Neural progenitor cell (in vitro differentiated cells): ENCODE results near the gene TGFB1I1.

Experiments used
- EZH2 ChIP-seq: fragments of 200-600 bp; sonication (generic); IDR thresholded peaks from 2 replicates; pipeline ENCODE4 v1.6.1; 2017; ENCODE audit warnings: antibody characterized with exemption, mild to moderate bottlenecking, moderate library complexity
- EZH2phosphoT487 ChIP-seq: fragments of 200-600 bp; sonication (generic); IDR thresholded peaks from 2 replicates; pipeline ENCODE4 v1.6.1; 2017; ENCODE audit warnings: antibody characterized with exemption
- TF ChIP-seq, protein P1 (sequence below): fragments of 200-600 bp; sonication (generic); IDR thresholded peaks from 2 replicates; pipeline ENCODE4 v1.5.1; 2017; ENCODE audit warnings: antibody characterized with exemption, mild to moderate bottlenecking

DNA sequence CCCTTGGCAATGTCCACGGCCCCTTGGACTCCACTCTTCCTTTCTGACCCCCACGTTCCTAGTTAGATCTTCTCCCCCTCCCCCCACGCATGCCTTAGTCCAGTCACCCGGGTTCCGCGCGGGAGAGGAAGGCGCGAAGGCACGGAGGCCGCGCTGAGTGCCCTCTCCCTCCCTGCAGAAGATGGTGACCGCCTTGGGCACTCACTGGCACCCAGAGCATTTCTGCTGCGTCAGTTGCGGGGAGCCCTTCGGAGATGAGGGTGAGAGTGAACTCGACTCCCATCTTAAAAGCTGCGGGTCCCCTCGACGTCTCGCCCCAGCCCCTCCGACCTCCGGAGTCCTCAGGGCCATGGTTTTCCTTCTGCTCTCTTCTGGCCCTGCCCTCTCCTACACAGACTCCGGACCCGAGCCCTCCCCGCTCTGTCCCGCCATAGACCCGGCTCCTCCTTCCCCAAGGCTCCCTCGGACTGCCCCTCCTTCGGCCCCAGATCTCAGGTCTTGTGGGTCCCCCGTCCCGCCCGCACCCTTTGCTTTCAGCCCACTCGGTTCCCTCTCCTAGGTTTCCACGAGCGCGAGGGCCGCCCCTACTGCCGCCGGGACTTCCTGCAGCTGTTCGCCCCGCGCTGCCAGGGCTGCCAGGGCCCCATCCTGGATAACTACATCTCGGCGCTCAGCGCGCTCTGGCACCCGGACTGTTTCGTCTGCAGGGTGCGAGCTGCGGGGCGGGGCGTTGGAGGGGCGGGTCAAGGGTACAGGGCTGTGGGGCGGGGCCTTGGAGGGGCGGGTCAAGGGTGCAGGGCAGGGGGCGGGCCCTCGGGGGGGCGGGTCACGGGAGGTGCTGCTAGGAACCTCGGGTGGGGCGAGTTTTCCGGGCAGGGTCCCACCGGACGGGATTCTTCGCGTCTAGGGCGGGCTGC is 4.6 kb downstream of the TGFB1I1 start:
- TF ChIP-seq, protein P1, sequence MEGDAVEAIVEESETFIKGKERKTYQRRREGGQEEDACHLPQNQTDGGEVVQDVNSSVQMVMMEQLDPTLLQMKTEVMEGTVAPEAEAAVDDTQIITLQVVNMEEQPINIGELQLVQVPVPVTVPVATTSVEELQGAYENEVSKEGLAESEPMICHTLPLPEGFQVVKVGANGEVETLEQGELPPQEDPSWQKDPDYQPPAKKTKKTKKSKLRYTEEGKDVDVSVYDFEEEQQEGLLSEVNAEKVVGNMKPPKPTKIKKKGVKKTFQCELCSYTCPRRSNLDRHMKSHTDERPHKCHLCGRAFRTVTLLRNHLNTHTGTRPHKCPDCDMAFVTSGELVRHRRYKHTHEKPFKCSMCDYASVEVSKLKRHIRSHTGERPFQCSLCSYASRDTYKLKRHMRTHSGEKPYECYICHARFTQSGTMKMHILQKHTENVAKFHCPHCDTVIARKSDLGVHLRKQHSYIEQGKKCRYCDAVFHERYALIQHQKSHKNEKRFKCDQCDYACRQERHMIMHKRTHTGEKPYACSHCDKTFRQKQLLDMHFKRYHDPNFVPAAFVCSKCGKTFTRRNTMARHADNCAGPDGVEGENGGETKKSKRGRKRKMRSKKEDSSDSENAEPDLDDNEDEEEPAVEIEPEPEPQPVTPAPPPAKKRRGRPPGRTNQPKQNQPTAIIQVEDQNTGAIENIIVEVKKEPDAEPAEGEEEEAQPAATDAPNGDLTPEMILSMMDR = no peak
- TF ChIP-seq EZH2 (peak; percentile 87), EZH2phosphoT487 (peak; percentile 67)
